Measurements from ENCODE around the gene EXOSC5.
"Not testable (repeated sequence)": the region's sequence is repeated elsewhere in the genome, so short reads cannot be mapped to it uniquely, and the experiment has no call there.

The EXOSC5 gene

DNA sequence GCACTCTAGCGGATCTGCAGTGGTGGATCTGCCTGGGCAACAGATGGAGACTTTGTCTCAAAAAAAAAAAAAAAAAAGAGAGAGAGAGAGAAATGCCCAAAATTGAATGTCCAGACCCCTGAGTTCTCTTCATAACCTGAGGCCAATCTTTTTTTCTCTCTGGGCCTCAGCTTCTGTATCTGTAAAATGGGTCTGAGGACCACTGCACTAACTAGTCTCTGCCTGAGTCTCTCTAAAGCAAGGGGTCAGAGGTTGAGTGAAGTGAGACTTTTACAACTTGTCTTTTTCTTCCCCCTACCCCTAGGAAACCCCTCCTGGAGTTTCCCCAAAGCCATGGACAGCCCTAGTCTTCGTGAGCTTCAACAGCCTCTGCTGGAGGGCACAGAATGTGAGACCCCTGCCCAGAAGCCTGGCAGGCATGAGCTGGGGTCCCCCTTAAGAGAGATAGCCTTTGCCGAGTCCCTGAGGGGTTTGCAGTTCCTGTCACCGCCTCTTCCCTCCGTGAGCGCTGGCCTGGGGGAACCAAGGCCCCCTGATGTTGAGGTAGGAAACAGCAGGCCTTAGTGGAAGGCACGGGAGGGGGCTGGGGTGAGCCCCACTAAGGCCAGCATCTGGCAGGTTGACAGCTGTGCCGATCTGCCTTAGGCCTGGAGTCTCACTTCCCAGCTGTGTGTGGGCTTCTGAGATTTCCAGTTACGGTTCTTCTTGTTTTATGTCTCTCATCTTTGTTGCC is 19.0 kb downstream of the EXOSC5 start:
- no peak overlapping the region for H3K4me3 ChIP-seq (replicated peaks; ENCODE audit: low read depth, low read length)
- DNase-seq (ENCODE audit: low read depth): no peak
- TF ChIP-seq, protein P1, sequence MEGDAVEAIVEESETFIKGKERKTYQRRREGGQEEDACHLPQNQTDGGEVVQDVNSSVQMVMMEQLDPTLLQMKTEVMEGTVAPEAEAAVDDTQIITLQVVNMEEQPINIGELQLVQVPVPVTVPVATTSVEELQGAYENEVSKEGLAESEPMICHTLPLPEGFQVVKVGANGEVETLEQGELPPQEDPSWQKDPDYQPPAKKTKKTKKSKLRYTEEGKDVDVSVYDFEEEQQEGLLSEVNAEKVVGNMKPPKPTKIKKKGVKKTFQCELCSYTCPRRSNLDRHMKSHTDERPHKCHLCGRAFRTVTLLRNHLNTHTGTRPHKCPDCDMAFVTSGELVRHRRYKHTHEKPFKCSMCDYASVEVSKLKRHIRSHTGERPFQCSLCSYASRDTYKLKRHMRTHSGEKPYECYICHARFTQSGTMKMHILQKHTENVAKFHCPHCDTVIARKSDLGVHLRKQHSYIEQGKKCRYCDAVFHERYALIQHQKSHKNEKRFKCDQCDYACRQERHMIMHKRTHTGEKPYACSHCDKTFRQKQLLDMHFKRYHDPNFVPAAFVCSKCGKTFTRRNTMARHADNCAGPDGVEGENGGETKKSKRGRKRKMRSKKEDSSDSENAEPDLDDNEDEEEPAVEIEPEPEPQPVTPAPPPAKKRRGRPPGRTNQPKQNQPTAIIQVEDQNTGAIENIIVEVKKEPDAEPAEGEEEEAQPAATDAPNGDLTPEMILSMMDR (IDR thresholded peaks at IDR 0.05; ENCODE audit: low read length, missing control alignments): no peak

DNA sequence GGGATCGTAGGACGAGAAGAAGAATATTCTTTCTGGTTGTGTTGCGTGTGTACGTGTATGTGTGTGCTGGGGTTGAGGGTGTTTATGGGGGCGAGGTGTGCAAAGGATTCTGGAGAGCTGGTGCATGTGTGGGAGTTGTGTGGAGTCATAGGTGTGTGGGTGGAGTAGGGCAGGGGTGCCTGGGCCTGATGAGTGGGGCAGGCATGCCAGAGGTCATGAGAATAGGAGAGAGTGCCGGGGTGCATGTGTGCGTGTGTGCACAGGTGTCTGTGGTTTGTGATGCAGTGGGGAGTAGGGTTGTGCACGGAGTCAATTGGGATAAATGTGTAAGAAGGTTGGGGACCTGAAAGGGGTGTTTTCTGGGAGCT is 20.2 kb downstream of the EXOSC5 start:
- no peak for DNase-seq (ENCODE audit: low read depth)
- peak overlapping the region; percentile 68 for H3K4me3 ChIP-seq (replicated peaks; ENCODE audit: low read depth, low read length)
- TF ChIP-seq, protein P1 (IDR thresholded peaks at IDR 0.05; ENCODE audit: low read length, missing control alignments): no peak

DNA sequence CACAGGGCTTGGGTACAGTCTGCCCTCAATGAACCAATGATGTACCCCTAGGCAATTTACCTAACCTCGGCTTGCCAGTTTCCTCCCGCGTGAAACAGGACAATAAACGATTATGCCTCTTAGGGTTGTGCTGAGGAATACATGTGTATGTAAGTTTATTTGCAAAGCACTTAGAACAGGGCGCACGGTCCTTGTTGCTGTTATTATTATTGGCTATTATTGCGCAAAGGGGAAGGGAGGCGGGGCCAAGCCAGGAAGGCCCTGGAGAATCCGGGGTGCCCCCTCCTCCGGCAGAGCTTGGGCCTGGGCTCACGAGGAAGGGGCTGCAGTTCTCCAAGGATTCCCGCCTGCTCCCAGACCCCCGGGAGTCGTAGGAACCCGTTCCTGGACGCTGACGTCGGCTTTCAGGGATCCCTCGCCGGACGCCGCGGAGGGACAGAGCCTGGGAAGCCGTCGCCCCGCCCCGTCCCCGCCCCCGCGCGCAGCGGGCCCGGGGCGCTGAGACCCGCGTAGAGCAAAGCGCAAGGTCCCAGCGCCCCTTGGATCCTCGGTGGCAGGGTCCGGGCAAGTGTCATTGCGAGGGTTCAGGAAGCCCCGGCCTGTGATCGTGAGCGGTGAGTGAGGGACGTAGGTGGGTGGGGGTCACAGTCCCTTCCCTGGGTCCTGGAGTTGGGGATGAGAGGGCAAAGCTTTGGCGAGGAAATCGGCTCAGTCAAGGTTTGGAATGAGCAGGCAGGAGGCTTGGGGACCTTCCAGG is 20.7 kb downstream of the EXOSC5 start, which contains the start of gene TMEM91:
Gene TMEM91, plus strand, starts transcription at position 293 of the 757 bp plus-strand sequence. CDS start 1,777 bp downstream, outside the sequence.
- TF ChIP-seq, protein P1 (IDR thresholded peaks at IDR 0.05; ENCODE audit: low read length, missing control alignments): no peak
- H3K4me3 ChIP-seq (replicated peaks; ENCODE audit: low read depth, low read length): peak within 1 kb of the TSS; percentile 68
- DNase-seq (ENCODE audit: low read depth): peak; percentile 31

DNA sequence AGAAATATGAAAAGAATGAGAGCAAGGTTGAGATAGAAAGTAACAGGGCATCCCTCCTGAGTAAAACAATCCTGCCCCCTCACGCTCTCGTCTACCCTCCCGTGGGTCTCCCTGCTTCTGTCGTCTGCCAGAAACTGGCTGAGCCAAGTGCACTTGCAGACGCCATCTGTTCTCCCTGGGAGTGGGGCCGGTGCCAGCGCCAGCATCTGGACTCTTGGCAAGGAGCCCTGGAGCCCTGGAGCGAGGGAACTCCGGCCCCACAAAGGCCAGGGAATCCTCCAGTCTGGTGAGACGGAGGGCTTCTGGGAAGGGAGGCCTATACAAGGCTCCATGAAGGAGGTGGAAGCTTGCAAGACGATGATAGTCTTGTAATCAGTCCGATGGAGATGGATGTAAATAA is 23.2 kb downstream of the EXOSC5 start:
- H3K4me3 ChIP-seq (replicated peaks; ENCODE audit: low read depth, low read length): no peak overlapping the region
- peak; percentile 94 for DNase-seq (ENCODE audit: low read depth)
- TF ChIP-seq, protein P1 (IDR thresholded peaks at IDR 0.05; ENCODE audit: low read length, missing control alignments): no peak

GRCh38 chr19:41372501-41372900 is 24.7 kb downstream of the EXOSC5 start:
- no peak for DNase-seq (ENCODE audit: low read depth)
- H3K4me3 ChIP-seq (replicated peaks; ENCODE audit: low read depth, low read length): no peak overlapping the region
- TF ChIP-seq, protein P1 (IDR thresholded peaks at IDR 0.05; ENCODE audit: low read length, missing control alignments): no peak

GRCh38 chr19:41371541-41371940 is 25.6 kb downstream of the EXOSC5 start:
- TF ChIP-seq, protein P1 (IDR thresholded peaks at IDR 0.05; ENCODE audit: low read length, missing control alignments): no peak

DNA sequence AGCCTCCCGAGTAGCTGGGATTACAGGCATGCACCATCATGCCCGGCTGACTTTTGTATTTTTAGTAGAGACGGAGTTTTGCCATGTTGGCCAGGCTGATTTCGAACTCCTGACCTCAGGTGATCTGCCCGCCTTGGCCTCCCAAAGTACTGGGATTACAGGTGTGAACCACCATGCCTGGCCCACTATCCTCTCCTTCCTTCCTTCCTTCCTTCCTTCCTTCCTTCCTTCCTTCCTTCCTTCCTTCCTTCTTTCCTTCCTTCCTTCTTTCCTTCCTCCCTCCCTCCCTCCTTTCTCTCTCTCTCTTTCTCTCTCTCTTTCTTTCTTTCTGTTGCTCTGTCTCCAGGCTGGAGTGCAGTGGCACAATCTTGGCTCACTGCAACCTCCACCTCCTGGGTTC is 26.0 kb downstream of the EXOSC5 start:
- not testable (repeated sequence) for H3K4me3 ChIP-seq (replicated peaks; ENCODE audit: low read depth, low read length); DNase-seq (ENCODE audit: low read depth)

More at GRCh38 chr19:41371541-41371940, 25.6 kb downstream of the EXOSC5 start:
- H3K4me3 ChIP-seq (replicated peaks; ENCODE audit: low read depth, low read length): no peak overlapping the region
- DNase-seq (ENCODE audit: low read depth): no peak

Data from fibroblast of pulmonary artery (primary cell).